Activated T-cell treated with anti-CD3 and anti-CD28 coated beads, Interleukin-2, amount 50 U/mL, for 24 hours (primary cell): ENCODE results near the gene CNTNAP2.

Source experiments
- DNase-seq: peaks from one replicate; pipeline ENCODE4 v3.0.0-alpha.2; 2020
- H3K27ac Mint-ChIP-seq: 2 replicates; pipeline ENCODE4 v1.8.0; 2020; ENCODE audit warnings: mild to moderate bottlenecking, mixed read lengths
- H3K27me3 Mint-ChIP-seq: 2 replicates; pipeline ENCODE4 v1.8.0; 2020; ENCODE audit warnings: mixed read lengths
- H3K36me3 Mint-ChIP-seq: 2 replicates; pipeline ENCODE4 v1.8.0; 2020; ENCODE audit warnings: low read depth, mixed read lengths
- H3K4me1 Mint-ChIP-seq: 2 replicates; pipeline ENCODE4 v1.8.0; 2020; ENCODE audit warnings: low read depth, mixed read lengths
- H3K4me3 Mint-ChIP-seq: 2 replicates; pipeline ENCODE4 v1.8.0; 2020; ENCODE audit warnings: mild to moderate bottlenecking, moderate library complexity, mixed read lengths
- H3K9me3 Mint-ChIP-seq: 2 replicates; pipeline ENCODE4 v1.8.0; 2020; ENCODE audit warnings: mixed read lengths

CNTNAP2 gene

DNA sequence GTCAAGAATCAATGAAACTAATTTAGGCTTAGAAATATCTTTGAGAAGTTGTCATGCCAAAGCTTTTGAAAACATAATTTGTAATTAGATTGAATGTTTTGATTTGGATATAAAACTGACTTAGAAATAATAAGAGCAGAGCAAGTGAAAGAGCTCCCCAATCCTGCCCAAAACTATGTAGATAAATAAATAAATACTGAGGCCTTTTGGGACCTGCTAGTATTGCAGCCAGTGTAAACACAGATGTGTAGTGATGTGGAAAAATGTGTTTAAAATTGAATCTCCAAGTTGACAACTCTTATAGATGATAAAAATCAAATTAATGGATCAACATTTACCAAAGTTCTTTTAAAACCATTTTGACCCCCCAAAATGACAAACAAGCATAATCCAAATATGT lies 896.1 kb downstream of the CNTNAP2 start:
- no peak for DNase-seq
- H3K27ac Mint-ChIP-seq: no peak overlapping the region
- H3K9me3 Mint-ChIP-seq: peaks cover 20% of the 10 kb centered on the region
- H3K4me1 Mint-ChIP-seq: no peaks in the 10 kb centered on the region
- H3K27me3 Mint-ChIP-seq: no peaks in the 10 kb centered on the region
- no peaks in the 10 kb centered on the region for H3K36me3 Mint-ChIP-seq
- H3K4me3 Mint-ChIP-seq: no peak overlapping the region

DNA sequence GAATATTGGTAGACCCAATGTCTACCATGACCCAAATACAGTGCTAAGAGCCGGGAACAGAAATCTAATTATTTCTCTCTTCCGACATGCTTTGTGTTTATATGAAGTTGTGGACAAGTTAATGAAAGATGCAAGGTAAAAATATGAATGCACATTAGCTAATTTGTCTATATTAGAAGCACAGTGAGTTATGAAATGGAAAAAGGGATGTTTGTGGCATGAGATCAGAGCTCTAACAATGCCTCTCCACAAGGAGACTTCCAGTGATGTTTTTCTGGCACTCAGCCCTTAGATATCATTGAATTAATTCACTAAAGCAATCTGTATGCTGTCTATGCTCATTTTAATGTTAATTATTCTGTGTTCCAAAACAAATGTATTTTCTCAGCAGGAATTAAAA lies 897.2 kb downstream of the CNTNAP2 start:
- Mint-ChIP-seq H3K4me3 (no peak overlapping the region), H3K4me1 (no peaks in the 10 kb centered on the region), H3K27ac (no peak overlapping the region), H3K36me3 (no peaks in the 10 kb centered on the region), H3K9me3 (peaks cover 20% of the 10 kb centered on the region), H3K27me3 (no peaks in the 10 kb centered on the region)
- no peak for DNase-seq

DNA sequence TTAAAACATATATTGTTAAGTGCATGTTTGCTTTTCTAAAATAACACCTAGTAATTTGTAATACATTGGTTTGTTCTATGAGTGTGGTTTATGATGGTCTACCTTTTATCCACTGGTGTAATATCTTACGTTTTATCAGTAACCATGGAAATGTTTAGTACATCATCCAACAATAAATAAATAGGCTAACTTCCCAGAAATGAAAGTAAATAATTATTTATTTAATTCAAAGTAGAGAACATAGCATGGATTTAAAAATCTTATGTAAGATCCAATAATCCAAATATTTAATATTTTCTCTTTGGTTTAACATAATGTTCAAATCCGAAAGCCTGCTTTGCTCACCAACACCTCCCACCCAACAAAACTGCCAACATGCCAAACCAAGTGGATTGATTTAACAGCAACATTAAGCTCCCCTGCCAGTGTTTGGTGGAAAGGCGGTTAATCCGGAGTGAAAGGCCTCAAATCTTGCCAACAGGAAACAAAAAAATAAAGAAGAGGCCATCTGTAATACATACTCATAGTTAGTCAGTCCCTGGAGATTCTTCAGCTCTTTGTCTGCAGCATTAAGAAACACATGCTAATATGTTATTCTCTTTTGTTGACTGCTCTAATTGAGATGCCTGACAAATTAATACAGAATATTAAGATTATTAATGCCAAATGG lies 897.8 kb downstream of the CNTNAP2 start:
- Mint-ChIP-seq H3K27me3 (no peaks in the 10 kb centered on the region), H3K4me1 (no peaks in the 10 kb centered on the region), H3K9me3 (peaks cover 16% of the 10 kb centered on the region), H3K36me3 (no peaks in the 10 kb centered on the region), H3K4me3 (no peak overlapping the region), H3K27ac (no peak overlapping the region)
- DNase-seq: no peak

DNA sequence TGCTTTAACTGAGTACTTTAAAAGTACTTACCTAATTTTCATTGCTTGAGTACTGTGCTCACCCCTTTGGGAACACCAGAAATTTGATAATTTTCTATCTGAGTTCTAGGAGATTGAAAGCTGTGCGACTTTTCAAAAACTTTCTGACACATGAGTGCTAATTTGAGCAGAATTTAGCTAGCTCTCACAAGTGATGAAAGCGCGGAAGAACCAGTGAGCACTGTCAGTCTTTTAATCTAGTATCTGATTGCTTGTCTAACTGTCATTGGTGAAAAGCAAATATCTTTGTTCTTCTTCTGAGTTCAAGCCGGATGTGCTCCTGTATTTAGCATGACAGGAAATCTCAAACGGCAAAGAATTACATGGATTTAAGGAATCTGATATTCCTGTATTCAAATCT lies 899.4 kb downstream of the CNTNAP2 start:
- no peaks in the 10 kb centered on the region for H3K36me3 Mint-ChIP-seq
- H3K4me3 Mint-ChIP-seq: no peak overlapping the region
- peaks cover 8% of the 10 kb centered on the region for H3K9me3 Mint-ChIP-seq
- DNase-seq: no peak
- H3K27me3 Mint-ChIP-seq: no peaks in the 10 kb centered on the region
- H3K4me1 Mint-ChIP-seq: no peaks in the 10 kb centered on the region
- no peak overlapping the region for H3K27ac Mint-ChIP-seq

DNA sequence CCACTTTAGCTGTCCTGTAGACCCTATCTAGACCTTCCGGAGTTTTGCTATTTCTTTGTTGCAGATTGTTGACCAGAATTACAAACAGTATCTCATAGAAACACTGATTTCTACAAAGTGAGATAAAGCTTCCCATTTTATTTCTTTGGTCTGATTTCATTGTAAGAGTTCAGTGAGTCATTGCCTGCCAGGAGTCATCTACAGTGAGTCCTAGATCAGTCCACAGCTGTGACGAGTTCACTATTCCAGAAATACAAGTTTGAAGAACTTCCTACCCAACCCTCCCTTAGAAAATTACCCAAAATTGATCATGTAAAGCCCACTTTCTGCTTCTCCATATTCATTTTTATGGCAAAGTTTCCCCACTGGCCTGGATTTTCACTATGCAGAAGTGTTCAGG lies 905.5 kb downstream of the CNTNAP2 start:
- Mint-ChIP-seq H3K4me1 (no peaks in the 10 kb centered on the region), H3K36me3 (no peaks in the 10 kb centered on the region), H3K27ac (no peak overlapping the region), H3K27me3 (no peaks in the 10 kb centered on the region), H3K4me3 (no peak overlapping the region), H3K9me3 (peaks cover 5% of the 10 kb centered on the region)
- no peak for DNase-seq

DNA sequence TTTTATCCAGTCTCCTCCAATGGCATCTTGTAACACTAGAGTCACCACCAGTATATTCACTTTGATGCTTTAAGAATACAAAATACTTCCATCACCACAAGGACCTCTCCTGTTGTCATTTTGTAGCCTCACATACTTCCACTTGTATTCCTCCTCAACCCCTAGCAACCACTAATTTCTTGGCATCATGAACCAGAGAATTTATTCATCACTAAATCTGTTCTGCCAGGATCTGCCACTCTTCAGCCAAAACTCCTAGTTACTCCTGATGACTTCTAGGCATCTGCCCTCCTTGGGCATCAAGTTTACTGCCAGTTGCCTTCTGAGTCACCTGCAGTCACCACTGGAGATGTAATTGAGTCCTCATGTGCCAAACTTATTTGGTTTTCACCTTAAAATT lies 906.8 kb downstream of the CNTNAP2 start:
- no peaks in the 10 kb centered on the region for H3K27me3 Mint-ChIP-seq
- no peak overlapping the region for H3K4me3 Mint-ChIP-seq
- no peaks in the 10 kb centered on the region for H3K36me3 Mint-ChIP-seq
- DNase-seq: no peak
- no peak overlapping the region for H3K27ac Mint-ChIP-seq
- peaks cover 10% of the 10 kb centered on the region for H3K9me3 Mint-ChIP-seq
- no peaks in the 10 kb centered on the region for H3K4me1 Mint-ChIP-seq

DNA sequence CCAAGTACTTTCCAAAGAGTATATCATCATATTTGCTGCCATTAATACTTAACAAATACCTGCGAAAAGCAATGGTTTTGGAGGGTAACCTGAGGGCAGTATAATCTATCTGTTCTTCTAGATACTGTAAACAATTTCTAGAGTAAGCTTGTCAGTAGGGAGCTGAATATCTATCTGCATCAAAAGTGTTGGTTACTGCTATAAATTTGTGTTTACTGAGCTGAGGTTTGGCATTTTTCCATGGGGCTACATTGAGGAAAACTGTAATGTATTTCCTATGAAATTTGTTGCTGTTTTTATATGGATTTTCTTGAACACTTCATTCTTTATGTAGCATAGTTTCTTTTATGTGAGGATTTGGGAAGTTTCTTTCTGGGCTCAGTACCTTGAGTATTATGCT lies 913.4 kb downstream of the CNTNAP2 start:
- H3K36me3 Mint-ChIP-seq: no peaks in the 10 kb centered on the region
- no peak overlapping the region for H3K27ac Mint-ChIP-seq
- H3K4me3 Mint-ChIP-seq: no peak overlapping the region
- no peaks in the 10 kb centered on the region for H3K4me1 Mint-ChIP-seq
- no peaks in the 10 kb centered on the region for H3K27me3 Mint-ChIP-seq
- H3K9me3 Mint-ChIP-seq: peaks cover 10% of the 10 kb centered on the region
- DNase-seq: no peak

DNA sequence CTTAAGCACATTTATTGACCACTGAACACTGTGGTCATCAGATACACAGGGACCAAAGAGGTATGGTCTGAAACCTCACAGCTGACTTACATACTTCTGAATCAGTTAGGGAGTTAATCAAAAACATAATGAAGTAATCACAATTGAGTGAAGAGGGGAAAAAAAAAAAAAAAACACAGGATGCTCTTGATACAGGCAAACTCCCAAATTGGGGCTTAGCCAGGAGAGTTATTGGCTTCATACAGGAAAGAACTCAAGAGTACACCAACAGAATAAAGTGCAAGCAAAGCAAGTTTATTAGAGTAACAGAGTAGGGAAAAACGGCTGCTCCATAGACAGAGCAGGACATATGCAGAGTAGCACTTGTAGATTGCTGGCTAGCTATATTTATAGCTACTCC lies 917.0 kb downstream of the CNTNAP2 start:
- Mint-ChIP-seq H3K36me3 (no peaks in the 10 kb centered on the region), H3K27ac (no peak overlapping the region), H3K27me3 (no peaks in the 10 kb centered on the region), H3K4me3 (no peak overlapping the region), H3K4me1 (no peaks in the 10 kb centered on the region), H3K9me3 (peaks cover 4% of the 10 kb centered on the region)
- DNase-seq: no peak

DNA sequence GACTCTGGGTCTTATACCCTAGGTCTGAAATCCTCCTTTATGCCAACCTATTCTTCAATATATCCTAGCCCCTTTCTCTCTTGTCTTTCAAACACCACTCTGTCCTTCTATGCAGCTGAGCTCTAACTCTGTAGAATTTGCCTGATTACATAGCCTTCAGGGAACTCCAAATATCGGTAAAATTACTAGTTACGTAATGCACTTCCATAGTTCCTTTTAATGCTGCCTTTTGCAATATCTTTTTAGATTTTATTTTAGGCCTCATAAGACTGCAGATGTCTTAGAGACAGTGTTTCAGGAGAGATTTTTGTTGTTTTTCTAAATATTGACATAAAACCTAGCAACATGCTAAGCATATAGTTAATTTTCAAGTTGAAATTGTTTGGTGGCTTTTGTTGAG lies 924.8 kb downstream of the CNTNAP2 start:
- DNase-seq: no peak
- no peaks in the 10 kb centered on the region for H3K27me3 Mint-ChIP-seq
- no peaks in the 10 kb centered on the region for H3K4me1 Mint-ChIP-seq
- H3K36me3 Mint-ChIP-seq: no peaks in the 10 kb centered on the region
- no peak overlapping the region for H3K27ac Mint-ChIP-seq
- H3K4me3 Mint-ChIP-seq: no peak overlapping the region
- peaks cover 13% of the 10 kb centered on the region for H3K9me3 Mint-ChIP-seq

DNA sequence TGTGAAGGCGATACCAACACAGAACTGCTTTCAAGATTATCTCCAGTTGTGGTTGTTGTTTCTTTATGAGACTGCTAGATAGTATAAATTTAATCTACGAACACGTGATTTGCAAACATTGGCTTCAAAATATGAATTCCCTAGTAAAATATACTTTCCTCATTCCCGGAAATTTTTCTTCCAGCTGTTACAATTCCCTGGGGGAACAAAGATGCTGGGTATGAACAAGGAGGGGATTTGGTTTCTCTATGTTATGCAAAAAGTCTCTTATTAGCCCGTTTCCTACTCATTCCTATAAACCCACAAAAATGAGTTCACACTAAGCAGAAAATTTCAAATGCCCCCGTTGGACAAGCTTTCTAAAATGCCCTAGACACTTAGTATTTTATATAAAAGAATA lies 928.3 kb downstream of the CNTNAP2 start:
- Mint-ChIP-seq H3K27me3 (no peaks in the 10 kb centered on the region), H3K27ac (no peak overlapping the region), H3K4me1 (no peaks in the 10 kb centered on the region)

DNA sequence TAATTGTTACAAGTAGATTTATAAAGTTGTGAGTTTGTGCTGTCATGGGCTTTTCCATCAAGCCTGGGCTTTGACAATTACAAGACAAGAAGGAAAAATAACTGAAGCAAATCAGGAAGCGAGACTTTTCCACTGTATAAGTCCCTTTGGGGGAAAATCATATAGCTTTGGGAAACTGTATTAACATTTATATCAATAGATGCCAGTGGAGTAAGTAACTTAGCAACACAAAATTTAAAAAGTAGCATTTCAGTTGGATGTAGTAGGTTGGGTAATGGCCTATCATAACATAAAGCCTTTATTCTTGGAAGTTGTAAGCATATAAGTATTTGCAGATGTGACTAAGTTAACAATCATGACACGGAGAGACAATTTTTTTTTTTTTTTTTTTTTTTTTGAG lies 931.1 kb downstream of the CNTNAP2 start:
- H3K9me3 Mint-ChIP-seq: peaks cover 8% of the 10 kb centered on the region
- no peaks in the 10 kb centered on the region for H3K4me1 Mint-ChIP-seq
- no peak overlapping the region for H3K27ac Mint-ChIP-seq
- no peaks in the 10 kb centered on the region for H3K36me3 Mint-ChIP-seq
- H3K4me3 Mint-ChIP-seq: no peak overlapping the region
- no peak for DNase-seq
- no peaks in the 10 kb centered on the region for H3K27me3 Mint-ChIP-seq

More for the DNA sequence above, 928.3 kb downstream of the CNTNAP2 start:
- H3K9me3 Mint-ChIP-seq: peaks cover 11% of the 10 kb centered on the region
- no peak for DNase-seq
- no peak overlapping the region for H3K4me3 Mint-ChIP-seq
- no peaks in the 10 kb centered on the region for H3K36me3 Mint-ChIP-seq

DNA sequence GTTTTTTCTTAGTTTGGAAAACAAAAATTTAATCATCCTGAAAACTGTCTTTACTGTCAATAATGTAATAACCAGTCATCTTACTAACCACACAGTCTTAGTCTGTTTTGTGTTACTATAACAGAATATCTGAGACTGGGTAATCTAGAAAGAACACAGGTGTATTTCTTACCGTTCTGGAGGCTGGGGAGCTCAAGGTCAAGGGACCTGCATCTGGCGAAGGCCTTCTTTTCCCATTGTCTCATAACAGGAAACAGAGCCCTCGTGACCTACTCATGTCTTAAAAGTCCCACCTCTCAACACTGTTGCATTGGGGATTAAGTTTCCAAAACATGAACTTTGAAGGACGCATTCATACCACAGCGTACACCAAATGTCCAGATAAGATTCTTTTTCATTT lies 932.3 kb downstream of the CNTNAP2 start:
- no peak overlapping the region for H3K27ac Mint-ChIP-seq
- no peak overlapping the region for H3K4me3 Mint-ChIP-seq
- no peaks in the 10 kb centered on the region for H3K4me1 Mint-ChIP-seq
- no peaks in the 10 kb centered on the region for H3K27me3 Mint-ChIP-seq
- DNase-seq: no peak
- H3K36me3 Mint-ChIP-seq: no peaks in the 10 kb centered on the region
- H3K9me3 Mint-ChIP-seq: peaks cover 6% of the 10 kb centered on the region

DNA sequence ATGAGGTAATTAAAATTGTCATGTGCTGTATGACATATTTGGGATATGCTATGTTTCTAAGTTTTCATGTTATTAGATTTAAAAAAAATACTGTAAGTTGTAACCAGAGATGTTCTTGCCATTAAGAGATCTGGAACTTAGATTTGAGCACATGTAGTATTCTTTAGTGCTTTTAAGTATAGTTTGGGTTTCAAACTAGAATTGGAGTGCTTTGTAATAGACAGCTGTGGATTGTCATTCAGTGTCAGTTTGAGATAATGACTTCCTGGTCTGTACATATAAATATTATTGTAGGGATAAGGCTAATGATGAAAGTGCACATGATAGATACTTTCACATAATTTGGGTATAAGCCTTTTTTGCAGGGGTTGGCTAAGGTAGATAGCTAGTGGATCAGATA lies 936.2 kb downstream of the CNTNAP2 start:
- Mint-ChIP-seq H3K4me1 (no peaks in the 10 kb centered on the region), H3K36me3 (no peaks in the 10 kb centered on the region), H3K4me3 (no peak overlapping the region), H3K9me3 (peaks cover 2% of the 10 kb centered on the region), H3K27me3 (no peaks in the 10 kb centered on the region), H3K27ac (no peak overlapping the region)
- DNase-seq: no peak

DNA sequence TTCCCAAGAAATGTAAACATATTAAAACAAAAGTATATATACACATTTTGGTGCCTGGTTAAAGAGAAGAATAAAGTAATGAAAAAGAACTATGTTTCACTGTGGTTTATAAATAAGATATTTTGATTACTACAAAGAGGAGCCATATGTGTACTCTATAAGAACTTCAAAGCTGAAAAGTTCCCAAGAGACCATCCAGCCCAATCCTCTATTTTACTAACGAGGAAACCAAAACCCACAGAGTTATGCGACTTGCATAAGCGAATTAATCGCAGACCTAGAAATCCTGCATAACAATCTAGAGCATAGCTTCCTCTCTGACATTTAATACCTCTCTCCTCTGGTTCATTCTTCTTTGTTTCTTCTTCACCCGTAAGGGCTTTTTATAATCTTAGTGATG lies 937.1 kb downstream of the CNTNAP2 start:
- no peak overlapping the region for H3K4me3 Mint-ChIP-seq
- no peaks in the 10 kb centered on the region for H3K36me3 Mint-ChIP-seq
- no peak overlapping the region for H3K27ac Mint-ChIP-seq
- no peaks in the 10 kb centered on the region for H3K27me3 Mint-ChIP-seq
- no peak for DNase-seq
- H3K9me3 Mint-ChIP-seq: peaks cover 2% of the 10 kb centered on the region
- no peaks in the 10 kb centered on the region for H3K4me1 Mint-ChIP-seq

DNA sequence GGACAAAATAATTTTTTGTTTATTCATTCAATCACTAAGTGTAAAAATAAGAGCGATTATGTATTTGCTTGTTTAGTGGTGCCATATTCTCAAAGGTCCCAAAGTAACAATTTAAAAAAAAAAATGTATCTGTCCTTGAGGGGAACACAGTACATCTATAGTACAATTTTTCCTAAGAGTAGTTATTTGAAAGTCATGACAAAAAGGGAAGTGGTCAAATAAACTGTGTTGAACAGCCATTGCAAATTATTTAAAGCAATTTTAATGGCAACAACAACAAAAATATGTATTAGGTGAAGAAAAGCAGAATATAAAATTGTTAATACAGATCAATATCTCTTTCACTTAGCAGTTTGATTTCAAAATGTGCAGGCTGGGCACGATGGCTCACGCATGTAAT lies 943.5 kb downstream of the CNTNAP2 start:
- Mint-ChIP-seq H3K27me3 (no peaks in the 10 kb centered on the region), H3K9me3 (peaks cover 10% of the 10 kb centered on the region), H3K27ac (no peak overlapping the region), H3K36me3 (no peaks in the 10 kb centered on the region), H3K4me3 (no peak overlapping the region), H3K4me1 (no peaks in the 10 kb centered on the region)
- no peak for DNase-seq

DNA sequence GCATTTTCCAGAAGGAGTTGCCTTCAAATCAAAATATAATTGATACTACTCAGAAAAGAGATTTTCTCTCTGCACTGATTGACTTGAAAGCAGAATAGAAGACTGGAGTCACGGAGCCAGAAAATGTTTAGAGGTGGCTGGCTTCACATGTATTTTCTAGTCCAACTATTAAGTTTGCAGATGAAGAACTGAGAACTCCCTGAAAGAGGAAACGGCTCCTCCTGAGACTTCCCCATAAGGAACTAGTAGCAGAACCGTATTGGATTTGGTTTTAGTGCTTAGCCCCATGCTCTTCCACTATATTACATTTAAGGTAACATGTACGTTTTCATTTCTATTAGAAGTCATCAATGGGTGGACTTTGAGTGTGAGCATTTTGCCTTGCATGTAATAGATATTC lies 946.3 kb downstream of the CNTNAP2 start:
- H3K4me1 Mint-ChIP-seq: no peaks in the 10 kb centered on the region

More for the DNA sequence above, 946.3 kb downstream of the CNTNAP2 start:
- no peaks in the 10 kb centered on the region for H3K27me3 Mint-ChIP-seq
- no peak overlapping the region for H3K27ac Mint-ChIP-seq
- no peak for DNase-seq
- H3K4me3 Mint-ChIP-seq: no peak overlapping the region
- H3K36me3 Mint-ChIP-seq: no peaks in the 10 kb centered on the region
- peaks cover 10% of the 10 kb centered on the region for H3K9me3 Mint-ChIP-seq
